Measurements from ENCODE around the gene NDUFS1. TPM values are rescaled to one million over a fixed set of nuclear protein-coding genes. Genes with fewer than 3 reads are reported as not detected.
"Not testable (repeated sequence)": the region's sequence is repeated elsewhere in the genome, so short reads cannot be mapped to it uniquely, and the experiment has no call there.

The NDUFS1 gene
- total and polyA plus RNA-seq, 10 of the 15 experiments (the other 5 are each of a cell fraction or from before 2014, with no cell fraction given) = 62.6 to 108 (median 90.4) TPM

- no peaks in the 10 kb centered on the region for H3K79me2 ChIP-seq (ENCODE audit: control insufficient read depth, insufficient read depth, low read length)
- POLR2A ChIA-PET = no interaction called here
- SMC1A ChIA-PET (ENCODE audit: uncharacterized antibody, unreplicated experiment) = interaction anchor here (1.1 kb wide), 1 partner anchor 20 kb away, joined by 3 read pairs; no protein-coding TSS in a partner anchor
- H3K9ac ChIP-seq (ENCODE audit: control insufficient read depth, insufficient read depth, low read length) = no peak overlapping the region
- H2AFZ ChIP-seq (ENCODE audit: control insufficient read depth, low read depth, low read length) = no peak overlapping the region
- no peaks in the 10 kb centered on the region for H3K4me1 ChIP-seq (ENCODE audit: control insufficient read depth, insufficient read depth, low read length)
- H3K4me2 ChIP-seq (ENCODE audit: control insufficient read depth, insufficient read depth) = no peak overlapping the region
- BruUV-seq (replicated peaks) = no TSS peak
- DNase-seq (ENCODE audit: low read depth, low spot score) (no peak), FAIRE-seq (no peak), ATAC-seq (no peak)
- in situ Hi-C loops (cut with MboI) (no loop called here), intact Hi-C loops (cut with micrococcal nuclease; ENCODE audit: unreplicated experiment) (no loop called here)
- no peak overlapping the region for H3K27ac ChIP-seq (ENCODE audit: control insufficient read depth, insufficient read depth)
- H3K4me3 ChIP-seq = no peak overlapping the region
- CTCF ChIA-PET = interaction anchor here (0.6 kb wide), 1 partner anchor 112 kb away, joined by 3 read pairs; no protein-coding TSS in a partner anchor
- RAD21 ChIA-PET (ENCODE audit: unreplicated experiment) = interaction anchor here (0.6 kb wide), 1 partner anchor 27 kb away, joined by 3 read pairs; no protein-coding TSS in a partner anchor
- TF ChIP-seq POLR2AphosphoS2 (IDR thresholded peaks at IDR 0.05; ENCODE audit: low read depth, low read length) (no peak), PML (IDR thresholded peaks at IDR 0.05; ENCODE audit: low read length) (no peak), ZNF217 (IDR thresholded peaks at IDR 0.05) (no peak), RELB (IDR thresholded peaks at IDR 0.05; ENCODE audit: low read depth) (no peak), EP300 (IDR thresholded peaks at IDR 0.05; ENCODE audit: borderline replicate concordance in 1 of 2, control insufficient read depth in 1 of 2, low read depth in 2 of 2, low read length in 2 of 2) (no peak), CHD1 (IDR thresholded peaks at IDR 0.05; ENCODE audit: low read depth, low read length) (no peak), RBBP5 (conservative IDR thresholded peaks at IDR 0.05) (no peak), CBX5 (IDR thresholded peaks at IDR 0.05; ENCODE audit: low read depth) (no peak), RFX5 (IDR thresholded peaks at IDR 0.05; ENCODE audit: low read depth, low read length) (no peak), SMC3 (IDR thresholded peaks at IDR 0.05; ENCODE audit: borderline replicate concordance, low read length) (no peak), JUND (IDR thresholded peaks at IDR 0.05; ENCODE audit: low read depth, low read length) (no peak), BCLAF1 (IDR thresholded peaks at IDR 0.05) (no peak), SRF (IDR thresholded peaks at IDR 0.05; ENCODE audit: low read depth in 2 of 2, low read length in 2 of 2) (no peak)
- peaks cover 2 to 21% of the 10 kb centered on the region in 2 experiments for H3K36me3 ChIP-seq (ENCODE audit: control insufficient read depth in 2 of 2, insufficient read depth in 2 of 2, low read length in 1 of 2)
- H3K27me3 ChIP-seq (replicated peaks in 1 of 2; ENCODE audit: control insufficient read depth in 2 of 2, insufficient read depth in 2 of 2, low read length in 1 of 2) = no peaks in the 10 kb centered on the region
- H4K20me1 ChIP-seq (ENCODE audit: control insufficient read depth, insufficient read depth) = no peaks in the 10 kb centered on the region
- no peaks in the 10 kb centered on the region for H3K9me3 ChIP-seq (replicated peaks; ENCODE audit: control insufficient read depth, insufficient read depth, low read length)
Observed at GRCh38 chr2:206125901-206126300, 33.3 kb downstream of the NDUFS1 start.

- intact Hi-C loops (cut with micrococcal nuclease; ENCODE audit: unreplicated experiment); CTCF ChIA-PET; H3K4me2 ChIP-seq (ENCODE audit: control insufficient read depth, insufficient read depth); H3K27me3 ChIP-seq (replicated peaks in 1 of 2; ENCODE audit: control insufficient read depth in 2 of 2, insufficient read depth in 2 of 2, low read length in 1 of 2); H3K9me3 ChIP-seq (replicated peaks; ENCODE audit: control insufficient read depth, insufficient read depth, low read length); H3K9ac ChIP-seq (ENCODE audit: control insufficient read depth, insufficient read depth, low read length); SMC1A ChIA-PET (ENCODE audit: uncharacterized antibody, unreplicated experiment); RAD21 ChIA-PET (ENCODE audit: unreplicated experiment); in situ Hi-C loops (cut with MboI); H4K20me1 ChIP-seq (ENCODE audit: control insufficient read depth, insufficient read depth); FAIRE-seq; H2AFZ ChIP-seq (ENCODE audit: control insufficient read depth, low read depth, low read length); DNase-seq (ENCODE audit: low read depth, low spot score); H3K4me1 ChIP-seq (ENCODE audit: control insufficient read depth, insufficient read depth, low read length); H3K79me2 ChIP-seq (ENCODE audit: control insufficient read depth, insufficient read depth, low read length); H3K4me3 ChIP-seq; BruUV-seq (replicated peaks); ATAC-seq; POLR2A ChIA-PET; H3K27ac ChIP-seq (ENCODE audit: control insufficient read depth, insufficient read depth): not testable (repeated sequence)
- peaks cover 0 to 20% of the 10 kb centered on the region in 2 experiments for H3K36me3 ChIP-seq (ENCODE audit: control insufficient read depth in 2 of 2, insufficient read depth in 2 of 2, low read length in 1 of 2)
- WGBS (ENCODE audit: insufficient coverage, insufficient replicate concordance, low lambda C conversion rate, missing lambda C conversion rate) = 98% methylated on average over 3 of the region's 3 CpGs
Observed at GRCh38 chr2:206122569-206122968, 36.7 kb downstream of the NDUFS1 start.

All from GM12878 (cell line).